Measurements from ENCODE around the gene DOC2B.
"Not testable (repeated sequence)": the region's sequence is repeated elsewhere in the genome, so short reads cannot be mapped to it uniquely, and the experiment has no call there.

The DOC2B gene

GRCh38 chr17:210402-210801 lies 29.0 kb upstream of the DOC2B start:
- DNase-seq = no peak

- DNase-seq = no peak
Observed at GRCh38 chr17:208429-208828, 27.0 kb upstream of the DOC2B start.

- no peak for DNase-seq
Observed at GRCh38 chr17:207775-208174, 26.3 kb upstream of the DOC2B start.

- no peak for DNase-seq
Observed at GRCh38 chr17:206941-207560, 25.6 kb upstream of the DOC2B start.

GRCh38 chr17:206484-206883 lies 25.0 kb upstream of the DOC2B start:
- DNase-seq = not testable (repeated sequence)

- DNase-seq = no peak
Observed at GRCh38 chr17:205817-206216, 24.4 kb upstream of the DOC2B start.

- DNase-seq = no peak
Observed at GRCh38 chr17:205148-205669, 23.8 kb upstream of the DOC2B start.

- no peak for DNase-seq
Observed at GRCh38 chr17:204427-205147, 23.1 kb upstream of the DOC2B start.

- no peak for DNase-seq
Observed at GRCh38 chr17:202501-202951, 21.1 kb upstream of the DOC2B start.

- DNase-seq = not testable (repeated sequence)
Observed at GRCh38 chr17:201736-202135, 20.3 kb upstream of the DOC2B start.

- DNase-seq = not testable (repeated sequence)
Observed at GRCh38 chr17:201257-201656, 19.8 kb upstream of the DOC2B start.

GRCh38 chr17:200586-200985 lies 19.1 kb upstream of the DOC2B start:
- no peak for DNase-seq

GRCh38 chr17:199806-200545 lies 18.5 kb upstream of the DOC2B start:
- DNase-seq = no peak

GRCh38 chr17:199191-199604 lies 17.7 kb upstream of the DOC2B start:
- DNase-seq = peak; percentile 16

- DNase-seq = not testable (repeated sequence)
Observed at GRCh38 chr17:198225-198624, 16.8 kb upstream of the DOC2B start.

GRCh38 chr17:197352-197751 lies 15.9 kb upstream of the DOC2B start:
- DNase-seq = no peak

- no peak for DNase-seq
Observed at GRCh38 chr17:194828-195602, 13.6 kb upstream of the DOC2B start.

- DNase-seq = no peak
Observed at GRCh38 chr17:193841-194806, 12.7 kb upstream of the DOC2B start.

- no peak for DNase-seq
Observed at GRCh38 chr17:193426-193810, 12.0 kb upstream of the DOC2B start.

GRCh38 chr17:192666-193425 lies 11.4 kb upstream of the DOC2B start:
- no peak for DNase-seq

GRCh38 chr17:189444-189843 lies 8.0 kb upstream of the DOC2B start:
- no peak for DNase-seq
